GM21381 (cell line): ENCODE data around the gene YTHDC2.

Source experiments
- ATAC-seq: cut with Tn5 transposase; IDR thresholded peaks from one replicate; pipeline ENCODE4 v1.9.1; 2021; ENCODE audit warnings: mild to moderate bottlenecking, moderate library complexity; ENCODE audit not compliant: unreplicated experiment

Gene YTHDC2

GRCh38 chr5:113513384-113514288, at the start of gene YTHDC2:
YTHDC2 (plus strand) TSS chr5:113513694; CDS start chr5:113513896, 202 bp downstream.
- ATAC-seq, result peak; percentile 99

DNA sequence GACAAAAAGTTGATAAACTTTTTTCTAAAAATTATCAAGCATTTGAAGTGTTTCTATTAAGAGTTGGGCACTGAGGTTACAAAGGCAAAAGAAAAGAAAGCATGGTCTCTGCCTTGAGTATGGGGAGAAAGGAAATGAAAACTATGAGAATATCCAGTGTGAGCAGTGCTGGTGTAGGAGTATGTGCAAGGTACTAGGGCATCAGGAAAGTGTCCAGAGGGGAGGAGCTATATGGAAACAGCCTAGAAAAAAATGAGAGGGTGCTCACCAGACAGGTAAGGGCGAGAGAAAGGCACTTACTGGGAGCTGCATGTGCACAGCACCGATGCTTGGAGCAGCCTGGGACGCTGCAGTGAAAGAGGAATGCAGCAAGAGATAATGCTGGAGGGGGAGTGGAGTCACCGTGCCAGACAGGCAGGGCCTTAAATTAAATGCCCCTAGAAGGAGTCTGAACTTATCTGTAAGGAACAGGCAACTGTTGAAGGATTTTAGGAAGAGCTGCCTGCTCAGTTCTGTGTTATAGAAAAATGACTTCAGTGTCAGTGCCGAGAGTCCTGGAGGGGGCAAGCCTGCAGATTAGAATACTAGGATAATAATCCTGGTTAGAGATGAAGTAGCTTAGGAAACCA, 39.3 kb upstream of the YTHDC2 start:
- ATAC-seq, result no peak

DNA sequence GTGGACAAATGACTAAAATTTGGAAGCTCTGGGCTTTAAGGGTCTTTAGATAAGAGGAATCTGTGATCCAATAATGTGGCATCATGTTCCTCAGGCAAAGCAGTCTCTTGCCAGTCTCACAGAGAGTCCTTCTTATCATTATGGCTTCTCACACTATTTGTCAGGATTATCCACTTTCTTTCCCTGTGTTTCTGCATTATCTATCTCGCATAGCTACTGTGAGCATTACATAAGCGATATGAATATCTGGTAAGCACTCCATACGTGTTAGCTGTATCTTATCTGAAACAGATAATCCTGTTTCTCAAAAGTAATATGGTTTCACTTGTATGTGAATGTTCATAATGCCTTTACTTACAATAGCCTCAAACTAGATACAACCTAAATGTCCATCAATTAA, 34.8 kb upstream of the YTHDC2 start:
- no peak for ATAC-seq

- no peak for ATAC-seq
Observed at GRCh38 chr5:113480243-113480642, 33.3 kb upstream of the YTHDC2 start.

- ATAC-seq, result no peak
Observed at GRCh38 chr5:113487416-113487780, 26.1 kb upstream of the YTHDC2 start.

DNA sequence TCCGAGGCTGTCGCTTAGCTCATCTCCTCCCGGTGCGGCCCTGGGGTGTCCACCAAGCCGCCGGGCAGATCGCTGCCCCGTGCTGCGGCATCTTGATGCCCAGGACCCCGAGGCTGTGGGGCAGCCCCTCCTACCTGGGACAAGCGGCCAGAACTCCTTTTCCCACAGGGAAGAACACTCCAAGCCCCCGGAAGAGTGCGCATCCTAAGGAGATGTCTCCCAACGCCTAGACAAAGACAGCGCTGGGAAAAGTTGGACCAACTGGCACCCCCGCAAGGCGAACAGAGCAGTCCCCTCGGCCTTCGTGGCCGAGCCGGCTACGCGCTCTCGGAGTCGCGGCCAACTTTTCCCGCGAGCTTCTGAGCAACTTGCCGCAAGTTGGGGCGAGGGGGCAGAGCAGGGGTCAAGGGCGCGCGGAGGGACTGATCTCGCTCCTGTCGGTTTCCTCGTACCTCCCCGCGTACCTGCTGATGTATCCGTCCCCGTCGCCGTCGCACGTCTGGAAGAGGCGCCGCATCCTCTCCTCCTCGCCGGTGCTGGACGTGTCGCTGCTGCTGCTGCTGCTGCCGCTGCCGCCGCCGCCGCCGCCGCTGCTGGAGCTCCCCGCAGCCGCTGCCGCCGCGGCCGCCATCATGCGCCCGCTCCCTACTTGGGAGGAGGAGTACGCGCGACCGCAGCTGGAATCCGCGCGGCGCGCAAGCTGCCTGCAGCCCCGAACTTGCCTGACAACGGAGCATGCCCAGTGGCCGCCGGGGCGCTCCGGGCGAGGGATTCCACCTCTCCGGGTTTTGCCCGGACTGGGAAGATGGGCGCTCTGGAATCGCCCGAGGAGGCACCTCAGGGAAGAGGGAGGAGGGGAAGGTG, 25.5 kb upstream of the YTHDC2 start, which contains the start of gene MCC:
Gene MCC (minus strand): TSS at position 673 of the 864 bp plus-strand sequence.
- ATAC-seq, result no peak

GRCh38 chr5:113488645-113489184, 24.8 kb upstream of the YTHDC2 start:
- ATAC-seq, result no peak

DNA sequence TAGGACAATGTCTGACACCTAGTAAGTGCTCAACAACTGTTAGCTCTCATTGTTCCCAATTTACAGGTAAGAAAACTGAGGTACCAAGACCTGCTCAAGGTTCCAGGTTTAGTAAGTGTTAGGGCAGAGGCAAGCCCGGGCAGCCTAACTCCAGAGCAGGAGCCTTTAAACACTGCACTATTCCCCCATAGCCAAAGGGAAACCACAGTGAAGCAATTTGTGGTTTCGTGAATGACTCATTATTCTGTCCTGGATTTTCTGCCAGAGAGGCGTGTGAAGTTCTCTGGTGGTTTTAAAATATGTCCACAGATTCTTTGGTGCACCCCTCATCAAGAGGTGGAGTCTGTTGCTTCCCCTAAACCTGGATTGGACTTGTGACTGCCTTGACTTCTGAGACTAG, 24.2 kb upstream of the YTHDC2 start:
- peak; percentile 84 for ATAC-seq

GRCh38 chr5:113490317-113490716, 23.2 kb upstream of the YTHDC2 start:
- ATAC-seq, result no peak

DNA sequence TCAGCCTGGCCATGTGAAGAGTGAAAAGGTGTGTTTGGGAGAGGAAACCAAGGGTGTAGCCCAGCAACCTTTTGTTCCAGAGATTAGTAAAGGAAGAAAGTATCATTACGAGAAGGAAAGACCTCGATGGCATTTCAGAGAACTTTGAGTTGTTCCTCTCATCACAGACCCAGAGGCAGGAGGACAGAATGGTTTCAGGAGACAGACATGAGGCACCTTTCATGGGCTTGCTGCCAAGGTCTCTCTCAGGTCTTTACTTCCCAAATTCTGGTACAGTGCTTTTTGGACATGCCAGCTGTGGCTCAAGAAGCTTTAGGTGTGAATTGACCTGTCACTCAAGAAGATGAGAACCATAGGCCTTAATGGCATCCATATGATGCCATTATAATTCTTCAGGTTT, 22.5 kb upstream of the YTHDC2 start:
- ATAC-seq, result no peak

- no peak for ATAC-seq
Observed at GRCh38 chr5:113493446-113493845, 20.0 kb upstream of the YTHDC2 start.

- ATAC-seq, result no peak
Observed at GRCh38 chr5:113495422-113495841, 18.1 kb upstream of the YTHDC2 start.

GRCh38 chr5:113502073-113502472, 11.4 kb upstream of the YTHDC2 start:
- no peak for ATAC-seq

DNA sequence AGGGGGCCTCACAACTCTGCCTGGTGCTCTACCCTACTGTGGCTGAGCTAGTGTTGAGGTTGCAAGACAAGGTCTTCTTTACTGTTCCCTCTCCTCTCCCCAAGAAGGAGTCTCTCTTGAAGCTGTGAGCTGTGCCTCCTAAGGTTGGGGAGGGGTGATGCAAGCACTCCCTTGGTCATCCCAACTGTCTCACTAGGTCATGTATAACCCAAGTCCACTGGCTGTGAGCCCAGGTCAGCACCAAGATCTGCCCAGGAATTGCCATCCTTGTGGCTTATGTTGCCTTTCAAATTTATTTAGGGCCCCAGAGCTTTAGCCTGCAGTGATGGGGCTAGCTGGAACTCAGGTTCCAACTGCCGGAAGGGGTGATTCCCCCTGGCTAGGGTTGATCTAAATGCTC, 10.3 kb upstream of the YTHDC2 start:
- no peak for ATAC-seq

- no peak for ATAC-seq
Observed at GRCh38 chr5:113505181-113505580, 8.3 kb upstream of the YTHDC2 start.

GRCh38 chr5:113507601-113508000, 5.9 kb upstream of the YTHDC2 start:
- ATAC-seq, result no peak

GRCh38 chr5:113508756-113509155, 4.7 kb upstream of the YTHDC2 start:
- no peak for ATAC-seq

DNA sequence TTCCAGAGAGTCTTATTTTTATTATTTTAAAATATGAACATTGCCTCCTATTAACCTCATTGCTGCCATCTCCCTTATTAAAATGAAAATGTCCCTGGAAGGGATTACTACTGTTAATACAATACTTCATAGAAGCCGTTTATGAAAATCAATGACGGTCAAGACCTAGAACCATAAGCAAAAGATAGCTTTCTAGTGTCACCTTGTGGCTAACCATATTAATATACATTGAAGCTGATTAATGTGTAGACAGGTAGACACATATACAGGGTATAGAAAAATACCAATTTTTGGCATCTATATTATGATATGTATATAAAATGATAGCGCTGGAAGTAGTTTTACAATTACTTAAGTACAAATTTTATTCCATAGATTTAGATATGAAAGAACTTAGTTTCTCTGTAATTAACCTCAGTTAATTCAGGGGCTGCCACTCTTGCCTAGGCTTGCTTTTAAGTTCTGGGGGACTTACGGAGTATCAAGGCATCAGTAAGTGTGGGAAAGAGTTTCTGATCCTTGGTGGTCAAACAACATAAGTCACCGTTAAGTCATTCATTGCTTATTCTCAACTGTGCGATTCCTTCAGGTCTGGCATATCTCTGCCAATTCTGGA, 2.5 kb upstream of the YTHDC2 start:
- no peak for ATAC-seq

- ATAC-seq, result no peak
Observed at GRCh38 chr5:113512341-113512740, 1.2 kb upstream of the YTHDC2 start.

DNA sequence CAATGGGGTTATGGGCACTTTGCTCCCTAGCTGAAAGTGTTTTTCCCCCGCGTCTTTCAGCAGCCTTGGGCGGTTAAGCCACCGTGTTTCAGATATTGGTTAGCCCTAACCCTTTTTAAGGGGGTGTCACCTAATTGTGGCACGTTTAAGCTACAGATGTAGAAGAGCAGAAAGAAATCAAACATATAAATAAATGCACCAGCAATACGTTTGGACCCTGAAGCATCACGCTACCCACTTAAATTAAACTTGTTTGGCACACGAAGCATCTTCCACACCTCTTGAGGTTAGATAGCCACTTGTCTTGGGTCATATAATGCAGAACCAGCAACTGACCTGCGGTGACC, 768 bp downstream of the YTHDC2 start:
- ATAC-seq, result no peak

GRCh38 chr5:113518884-113519283, 5.4 kb downstream of the YTHDC2 start:
- ATAC-seq, result no peak
